ENCODE results near the gene LIMS2. TPM values are rescaled to one million over a fixed set of nuclear protein-coding genes. Genes with fewer than 3 reads are reported as not detected.

Gene LIMS2
- total RNA-seq, 2 donors from 2014 or later: 6.6 to 37.2 TPM

DNA sequence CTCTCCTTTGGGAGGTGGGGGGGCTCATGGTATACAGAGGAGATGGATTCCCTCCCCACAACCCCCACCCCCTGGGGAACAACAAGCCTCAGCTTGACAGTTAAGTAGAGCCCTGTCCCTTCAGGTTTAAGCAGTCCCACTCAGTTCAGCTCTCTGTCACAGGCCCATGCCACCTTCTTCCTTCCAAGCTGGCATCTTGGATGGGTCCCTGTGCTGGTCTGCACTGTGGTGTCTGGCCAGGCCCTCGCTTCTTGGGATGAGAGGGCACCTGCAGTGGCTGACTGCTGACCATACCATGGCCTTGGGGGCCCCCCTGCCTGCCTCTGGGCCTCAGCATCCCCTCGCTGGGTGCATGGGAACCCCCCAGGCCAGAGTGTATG is 49.8 kb downstream of the LIMS2 start:
- H3K9me3 ChIP-seq: no peaks in the 10 kb centered on the region
- H3K4me1 ChIP-seq: no peaks in the 10 kb centered on the region
- H3K27ac ChIP-seq: no peak overlapping the region
- H3K27me3 ChIP-seq: no peaks in the 10 kb centered on the region
- no peak overlapping the region for H3K4me3 ChIP-seq
- H3K36me3 ChIP-seq: no peaks in the 10 kb centered on the region
- intact Hi-C loops (cut with DNase I): no loop called here
- no peak for TF ChIP-seq CTCF (IDR thresholded peaks at IDR 0.05)
- no peak overlapping the region for H3K9ac ChIP-seq (ENCODE audit: low read depth in 2 of 2, low read length in 2 of 2)
- no peak for DNase-seq

- no peak overlapping the region for H3K9ac ChIP-seq (ENCODE audit: low read depth in 2 of 2, low read length in 2 of 2)
- no peak for DNase-seq
- H3K36me3 ChIP-seq: no peaks in the 10 kb centered on the region
Measured at GRCh38 chr2:127624756-127625571, 50.4 kb downstream of the LIMS2 start.

GRCh38 chr2:127624320-127624755 is 51.0 kb downstream of the LIMS2 start:
- Histone ChIP-seq H3K9me3 (no peaks in the 10 kb centered on the region), H3K27ac (no peak overlapping the region), H3K9ac (ENCODE audit: low read depth in 2 of 2, low read length in 2 of 2) (no peak overlapping the region), H3K4me3 (no peak overlapping the region), H3K27me3 (no peaks in the 10 kb centered on the region), H3K4me1 (no peaks in the 10 kb centered on the region), H3K36me3 (no peaks in the 10 kb centered on the region)
- intact Hi-C loops (cut with DNase I): no loop called here
- no peak for DNase-seq
- no peak for TF ChIP-seq CTCF (IDR thresholded peaks at IDR 0.05)

More at GRCh38 chr2:127624756-127625571, 50.4 kb downstream of the LIMS2 start:
- no peak for TF ChIP-seq CTCF (IDR thresholded peaks at IDR 0.05)
- Histone ChIP-seq H3K9me3 (no peaks in the 10 kb centered on the region), H3K4me1 (no peaks in the 10 kb centered on the region), H3K27me3 (no peaks in the 10 kb centered on the region), H3K4me3 (no peak overlapping the region), H3K27ac (no peak overlapping the region)
- intact Hi-C loops (cut with DNase I): no loop called here

DNA sequence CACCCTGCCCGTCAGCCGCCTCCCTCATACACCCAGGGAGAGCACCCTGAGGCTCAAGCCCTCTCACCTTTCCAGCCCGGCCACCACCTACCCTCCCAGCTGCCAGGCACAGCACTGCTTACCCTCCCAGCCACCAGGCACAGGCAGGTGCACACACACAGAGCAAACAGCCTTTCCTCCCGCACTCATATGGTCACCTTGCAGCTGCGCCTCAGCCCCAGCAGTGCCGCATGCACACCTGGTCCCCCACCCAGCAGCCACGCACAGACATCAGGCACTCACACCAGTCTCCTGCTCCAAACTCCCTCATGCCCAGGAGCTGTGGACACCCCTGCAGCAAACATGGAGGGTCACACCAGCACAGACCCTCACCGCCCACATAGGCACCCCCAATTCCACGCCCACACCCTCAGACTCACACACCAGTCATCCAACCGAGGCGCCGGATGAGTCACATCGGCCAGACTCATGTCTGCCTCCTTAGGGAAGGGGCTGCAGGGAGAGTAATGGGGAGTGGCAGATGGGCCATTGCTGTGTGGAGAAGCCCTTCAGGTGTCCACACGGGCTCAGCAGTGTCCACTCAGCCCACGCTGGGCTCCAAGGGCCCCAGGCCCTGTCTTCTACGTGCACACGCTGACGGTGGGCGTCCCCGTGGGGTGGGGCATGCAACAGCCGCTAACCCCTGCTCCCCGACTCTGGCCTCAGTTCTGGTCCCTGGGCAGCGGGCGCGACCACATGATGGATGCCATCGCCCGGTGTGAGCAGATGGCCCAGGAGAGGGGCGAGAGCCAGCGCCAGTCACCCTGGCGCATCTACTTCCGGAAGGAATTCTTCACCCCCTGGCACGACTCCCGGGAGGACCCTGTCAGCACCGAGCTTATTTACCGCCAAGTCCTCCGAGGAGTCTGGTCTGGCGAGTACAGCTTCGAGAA is 51.7 kb downstream of the LIMS2 start:
- H3K9me3 ChIP-seq: no peaks in the 10 kb centered on the region
- H3K27me3 ChIP-seq: no peaks in the 10 kb centered on the region
- no peak for TF ChIP-seq CTCF (IDR thresholded peaks at IDR 0.05)
- intact Hi-C loops (cut with DNase I): no loop called here
- no peak for DNase-seq
- no peak overlapping the region for H3K4me3 ChIP-seq
- H3K27ac ChIP-seq: no peak overlapping the region
- no peak overlapping the region for H3K9ac ChIP-seq (ENCODE audit: low read depth in 2 of 2, low read length in 2 of 2)
- no peaks in the 10 kb centered on the region for H3K36me3 ChIP-seq
- H3K4me1 ChIP-seq: no peaks in the 10 kb centered on the region

DNA sequence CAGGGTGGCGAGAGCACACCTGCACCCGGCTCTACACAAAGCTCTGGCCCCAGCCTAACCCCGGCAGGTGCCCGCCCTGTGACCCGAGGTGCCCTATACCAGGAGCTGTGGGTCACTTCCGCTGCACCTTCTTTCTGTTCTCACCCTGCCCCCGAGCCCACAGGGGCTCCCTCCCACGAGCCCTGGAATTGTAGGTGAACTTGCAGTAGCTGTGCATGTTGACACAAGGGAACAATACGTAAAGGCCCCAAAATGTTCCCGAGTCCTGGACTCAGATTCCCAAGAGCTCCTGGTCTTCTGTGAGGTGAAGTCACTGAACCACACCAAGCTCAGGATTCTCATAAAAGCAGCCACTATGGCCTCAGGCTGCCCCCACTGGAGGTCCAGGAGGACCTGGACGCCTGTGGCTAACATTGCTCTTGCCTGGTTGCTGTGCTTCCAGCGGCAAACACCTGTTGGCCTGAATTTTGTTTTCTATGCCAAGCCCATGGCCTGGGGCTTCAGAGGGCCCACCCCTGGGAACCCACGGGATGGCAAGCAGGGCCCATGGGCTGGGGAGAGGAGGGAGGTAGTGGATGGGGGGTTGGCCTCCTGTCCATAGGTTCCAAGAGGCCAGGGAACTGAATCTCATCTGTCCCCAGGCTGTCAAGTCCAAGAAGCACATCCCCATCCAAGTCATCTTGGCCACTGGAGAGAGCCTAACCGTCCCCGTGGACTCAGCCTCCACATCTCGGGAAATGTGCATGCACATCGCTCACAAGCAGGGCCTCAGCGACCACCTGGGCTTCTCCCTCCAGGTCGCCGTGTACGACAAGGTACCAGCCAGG is 52.6 kb downstream of the LIMS2 start:
- H3K9ac ChIP-seq (ENCODE audit: low read depth in 2 of 2, low read length in 2 of 2): no peak overlapping the region
- H3K36me3 ChIP-seq: no peaks in the 10 kb centered on the region
- no peak overlapping the region for H3K27ac ChIP-seq
- H3K4me1 ChIP-seq: no peaks in the 10 kb centered on the region
- no peak for DNase-seq
- H3K27me3 ChIP-seq: no peaks in the 10 kb centered on the region
- TF ChIP-seq CTCF (IDR thresholded peaks at IDR 0.05): no peak
- intact Hi-C loops (cut with DNase I): no loop called here
- no peak overlapping the region for H3K4me3 ChIP-seq
- no peaks in the 10 kb centered on the region for H3K9me3 ChIP-seq

Data from colonic mucosa (tissue), 4 donors.